HG03439 (cell line): ENCODE results near the gene IPO13.

Source experiments
- ATAC-seq: cut with Tn5 transposase; IDR thresholded peaks from one replicate; pipeline ENCODE4 v1.9.1; 2021; ENCODE audit warnings: mild to moderate bottlenecking, moderate library complexity; ENCODE audit not compliant: unreplicated experiment

The IPO13 gene

DNA sequence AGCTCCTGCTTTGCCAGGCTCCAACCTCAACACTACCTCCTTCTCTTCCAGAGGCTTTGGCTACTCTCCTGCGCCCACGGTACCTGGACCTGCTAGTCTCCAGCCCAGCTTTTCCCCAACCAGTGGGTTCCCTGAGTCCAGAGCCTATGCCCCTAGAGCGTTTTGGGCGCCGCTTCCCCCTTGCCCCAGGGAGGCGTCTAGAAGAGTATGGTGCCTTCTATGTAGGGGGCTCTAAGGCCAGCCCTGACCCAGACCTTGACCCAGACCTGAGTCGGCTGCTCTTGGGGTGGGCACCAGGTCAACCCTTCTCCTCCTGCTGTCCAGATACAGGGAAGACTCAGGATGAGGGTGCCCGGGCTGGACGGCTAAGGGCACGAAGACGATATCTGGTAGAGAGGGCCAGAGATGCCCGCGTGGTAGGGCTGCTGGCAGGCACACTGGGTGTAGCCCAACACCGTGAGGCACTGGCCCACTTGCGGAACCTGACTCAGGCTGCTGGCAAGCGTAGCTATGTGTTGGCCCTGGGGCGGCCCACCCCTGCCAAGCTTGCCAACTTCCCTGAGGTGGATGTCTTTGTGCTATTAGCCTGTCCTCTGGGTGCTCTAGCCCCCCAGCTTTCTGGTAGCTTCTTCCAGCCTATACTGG, 24.7 kb downstream of the IPO13 start:
- no peak for ATAC-seq

DNA sequence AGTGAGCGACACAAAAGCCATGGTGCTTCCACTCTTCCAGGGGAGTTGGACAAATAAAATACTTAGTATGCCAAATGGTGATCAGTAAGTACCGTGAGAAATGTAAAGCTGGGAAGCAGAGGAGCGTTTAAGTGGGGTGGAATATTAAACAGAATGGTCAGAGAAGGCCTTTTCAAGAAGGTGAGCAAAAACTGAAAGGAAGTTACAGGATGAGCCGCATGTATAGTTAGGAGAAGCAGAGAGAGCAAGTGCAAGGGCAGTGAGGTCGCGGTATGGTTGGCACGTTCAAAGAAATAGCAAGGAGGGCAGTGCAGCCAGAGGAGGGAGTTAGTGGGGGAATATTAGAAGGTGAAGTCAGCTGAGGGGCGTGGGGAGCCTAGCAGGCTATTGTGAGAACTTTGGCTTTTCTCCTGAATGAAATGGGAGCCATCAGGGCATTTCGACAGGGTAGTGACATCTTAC, 27.3 kb downstream of the IPO13 start:
- ATAC-seq, result no peak

GRCh38 chr1:43974443-43975248, 27.9 kb downstream of the IPO13 start, which contains the start of gene ATP6V0B:
TSS of gene ATP6V0B (plus strand) at chr1:43974960. CDS start at chr1:43975041, 81 bp downstream.
- ATAC-seq, result peak; percentile 63

GRCh38 chr1:43975249-43975961, 28.7 kb downstream of the IPO13 start:
- ATAC-seq, result no peak

DNA sequence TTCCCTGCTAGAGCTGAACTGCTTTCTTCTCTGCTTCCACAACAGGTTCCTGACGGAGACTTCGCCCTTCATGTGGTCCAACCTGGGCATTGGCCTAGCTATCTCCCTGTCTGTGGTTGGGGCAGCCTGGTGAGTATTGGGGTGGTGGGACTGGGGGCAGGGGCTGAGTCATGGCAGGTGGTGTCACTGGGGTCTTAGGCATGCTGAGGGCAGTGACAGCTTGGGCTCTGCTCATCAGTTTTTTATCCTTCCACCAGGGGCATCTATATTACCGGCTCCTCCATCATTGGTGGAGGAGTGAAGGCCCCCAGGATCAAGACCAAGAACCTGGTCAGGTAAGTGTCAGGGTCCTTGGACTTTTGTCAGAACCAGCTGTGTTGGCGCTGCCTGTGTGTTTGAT, 29.3 kb downstream of the IPO13 start:
- no peak for ATAC-seq

DNA sequence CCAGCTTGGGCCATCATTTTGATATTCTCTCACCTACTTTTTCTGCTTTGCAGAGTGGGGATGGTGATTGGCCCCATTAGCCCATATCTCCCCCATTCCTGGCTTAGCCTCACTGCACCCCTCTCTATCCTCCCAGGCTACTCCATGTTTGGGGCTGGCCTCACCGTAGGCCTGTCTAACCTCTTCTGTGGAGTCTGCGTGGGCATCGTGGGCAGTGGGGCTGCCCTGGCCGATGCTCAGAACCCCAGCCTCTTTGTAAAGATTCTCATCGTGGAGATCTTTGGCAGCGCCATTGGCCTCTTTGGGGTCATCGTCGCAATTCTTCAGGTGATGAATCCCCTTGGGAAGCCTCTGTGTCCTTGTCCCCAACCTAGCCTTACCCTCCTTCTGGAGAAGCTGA, 30.1 kb downstream of the IPO13 start:
- no peak for ATAC-seq

DNA sequence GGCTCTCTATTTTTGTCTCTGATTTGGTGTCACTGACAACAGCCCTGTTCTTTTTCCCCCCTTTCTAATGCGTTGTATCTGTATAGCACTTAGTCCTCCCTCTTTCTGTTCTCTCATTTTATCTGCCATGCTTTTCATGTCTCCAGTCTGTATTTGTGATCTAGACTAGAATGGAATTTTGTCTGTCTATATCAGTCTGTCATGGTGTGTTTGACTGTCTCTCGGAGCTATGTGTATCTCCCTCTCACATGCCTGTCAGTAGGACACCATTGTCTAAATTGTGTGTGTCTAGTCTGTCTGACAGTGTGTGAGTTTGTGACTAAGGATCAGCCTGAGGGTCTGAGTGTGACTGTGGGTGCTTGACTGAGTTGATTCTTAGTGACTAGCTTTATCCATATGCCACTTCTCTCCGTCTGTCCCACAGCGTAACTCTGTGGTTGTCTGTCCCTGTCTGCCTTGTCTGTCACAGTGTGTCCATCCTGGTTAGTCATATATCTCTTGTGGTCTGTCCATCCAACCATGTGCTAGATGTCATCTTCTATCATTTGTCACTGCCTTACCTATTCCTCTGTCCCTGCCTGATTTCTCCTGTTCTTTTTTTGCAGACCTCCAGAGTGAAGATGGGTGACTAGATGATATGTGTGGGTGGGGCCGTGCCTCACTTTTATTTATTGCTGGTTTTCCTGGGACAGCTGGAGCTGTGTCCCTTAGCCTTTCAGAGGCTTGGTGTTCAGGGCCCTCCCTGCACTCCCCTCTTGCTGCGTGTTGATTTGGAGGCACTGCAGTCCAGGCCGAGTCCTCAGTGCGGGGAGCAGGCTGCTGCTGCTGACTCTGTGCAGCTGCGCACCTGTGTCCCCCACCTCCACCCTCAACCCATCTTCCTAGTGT, 30.9 kb downstream of the IPO13 start:
- ATAC-seq, result no peak

DNA sequence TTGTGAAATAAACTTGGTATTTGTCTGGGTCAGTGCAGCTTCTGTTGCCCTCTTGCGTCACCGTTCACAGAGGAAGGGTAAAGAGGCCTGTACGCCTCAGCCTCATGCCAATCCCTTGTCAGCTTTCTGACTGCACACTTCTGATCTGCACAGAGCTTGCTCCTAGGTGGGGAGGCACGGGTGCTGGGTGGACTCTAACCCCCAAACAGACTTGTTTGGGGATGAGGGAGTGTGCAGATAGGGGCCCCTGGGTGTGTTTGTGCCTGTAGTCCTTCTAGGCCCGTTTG, 31.5 kb downstream of the IPO13 start:
- ATAC-seq, result no peak

DNA sequence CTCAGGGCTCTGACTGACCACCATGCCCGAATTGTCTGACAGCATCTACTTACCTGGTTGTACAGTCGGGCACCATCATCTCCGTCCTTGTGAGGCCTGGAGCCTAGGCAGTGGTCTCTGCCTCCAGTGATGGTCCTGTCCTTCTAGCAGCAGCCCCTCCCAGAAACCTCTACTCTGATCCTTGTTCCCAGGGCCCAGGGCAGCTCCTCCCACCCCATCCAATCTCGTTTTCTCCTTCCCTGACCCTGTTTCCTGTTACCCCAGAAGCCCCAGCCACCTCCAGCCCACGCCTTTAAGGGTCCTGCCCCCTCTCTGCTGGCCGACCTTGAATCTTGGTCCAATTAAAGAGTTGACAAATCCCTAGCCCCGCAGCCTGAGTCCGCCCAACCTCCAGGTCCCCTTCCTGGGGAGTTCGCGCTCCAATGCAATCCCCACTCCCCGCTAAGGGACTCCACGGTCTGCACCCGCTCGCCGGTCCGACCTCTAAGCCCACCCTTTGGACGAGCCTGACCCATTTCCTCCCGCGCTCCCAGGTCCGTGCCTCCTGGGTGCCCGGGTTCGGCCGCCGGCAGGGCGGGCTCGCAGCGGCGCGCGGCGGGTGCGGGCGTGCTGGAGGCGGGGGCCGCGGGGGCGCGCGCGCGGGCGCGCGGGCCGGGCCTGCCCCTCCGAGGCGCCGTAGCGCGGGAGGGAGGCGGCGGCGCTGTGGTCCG, 32.0 kb downstream of the IPO13 start, which contains the start of gene B4GALT2:
Gene B4GALT2, plus strand, starts transcription at position 660 of the 710 bp plus-strand sequence. CDS start 1,951 bp downstream, outside the sequence.
- ATAC-seq, result no peak

- no peak for ATAC-seq
Measured at GRCh38 chr1:43979261-43979527, 32.4 kb downstream of the IPO13 start.

- ATAC-seq, result no peak
Measured at GRCh38 chr1:43979528-43980254, 32.9 kb downstream of the IPO13 start.

- no peak for ATAC-seq
Measured at GRCh38 chr1:43980255-43981134, 33.7 kb downstream of the IPO13 start.

GRCh38 chr1:43981135-43981491, 34.4 kb downstream of the IPO13 start:
- no peak for ATAC-seq

DNA sequence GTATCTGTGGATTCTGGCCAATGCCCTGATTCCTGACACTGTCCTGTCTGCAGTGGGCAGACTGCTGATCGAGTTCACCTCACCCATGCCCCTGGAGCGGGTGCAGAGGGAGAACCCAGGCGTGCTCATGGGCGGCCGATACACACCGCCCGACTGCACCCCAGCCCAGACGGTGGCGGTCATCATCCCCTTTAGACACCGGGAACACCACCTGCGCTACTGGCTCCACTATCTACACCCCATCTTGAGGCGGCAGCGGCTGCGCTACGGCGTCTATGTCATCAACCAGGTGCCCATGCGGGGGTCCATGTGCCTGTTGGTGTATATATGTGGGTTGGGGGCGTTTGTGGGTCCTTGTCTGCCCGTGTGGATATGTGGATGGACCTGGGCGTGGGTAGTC, 34.9 kb downstream of the IPO13 start:
- no peak for ATAC-seq

- ATAC-seq, result no peak
Measured at GRCh38 chr1:43982241-43982640, 35.5 kb downstream of the IPO13 start.

GRCh38 chr1:43982808-43983207, 36.1 kb downstream of the IPO13 start:
- no peak for ATAC-seq

DNA sequence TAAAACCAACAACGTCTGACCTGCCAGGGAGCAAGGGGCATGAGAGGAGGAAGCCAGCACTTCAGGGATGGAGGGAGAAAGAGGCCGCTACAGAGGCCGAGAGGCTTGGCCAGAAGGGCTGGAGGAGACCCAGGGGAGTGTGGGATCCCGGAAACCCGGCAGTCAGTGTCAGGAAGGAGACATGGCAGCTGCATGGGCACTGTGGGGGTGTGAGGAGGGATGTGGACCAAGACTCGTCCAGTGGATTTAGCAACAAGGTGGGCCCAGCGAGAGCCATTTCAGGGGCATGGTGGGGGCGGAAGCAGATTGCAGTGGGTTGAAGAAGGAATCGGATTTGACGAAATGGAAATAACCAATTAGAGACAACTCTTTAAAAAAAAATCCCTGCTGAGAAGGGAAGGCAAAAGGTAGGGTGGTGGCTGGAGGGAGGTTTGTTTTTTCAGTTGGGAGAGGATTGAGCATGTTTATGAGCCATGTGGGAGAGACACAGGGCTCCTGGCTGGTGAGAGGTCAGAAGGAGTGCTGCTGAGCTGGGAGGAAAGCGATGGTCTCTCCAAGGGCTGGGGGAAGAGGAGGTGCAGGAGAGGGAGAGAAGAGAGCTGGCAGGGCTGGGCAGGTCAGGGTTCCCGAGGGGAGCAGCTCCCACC, 36.6 kb downstream of the IPO13 start:
- no peak for ATAC-seq

DNA sequence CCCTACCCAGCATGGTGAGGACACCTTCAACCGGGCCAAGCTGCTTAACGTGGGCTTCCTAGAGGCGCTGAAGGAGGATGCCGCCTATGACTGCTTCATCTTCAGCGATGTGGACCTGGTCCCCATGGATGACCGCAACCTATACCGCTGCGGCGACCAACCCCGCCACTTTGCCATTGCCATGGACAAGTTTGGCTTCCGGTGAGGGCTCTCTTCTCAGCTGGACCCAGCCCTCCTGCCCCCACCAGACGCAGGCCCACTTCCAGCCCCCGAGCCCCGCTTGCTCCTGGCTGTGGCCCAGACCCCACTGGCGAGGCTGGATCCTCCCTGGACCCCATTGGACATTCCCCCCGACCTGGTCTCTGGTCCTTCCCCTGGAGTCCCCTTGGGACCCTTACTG, 38.1 kb downstream of the IPO13 start:
- ATAC-seq, result no peak
